ENCODE results near the gene PSMB8. TPM values are rescaled to one million over a fixed set of nuclear protein-coding genes. Genes with fewer than 3 reads are reported as not detected.

Gene PSMB8
- total and polyA plus RNA-seq, 2 of the 4 experiments (the other 2 are of a cell fraction) = 31.6 to 33.3 TPM

DNA sequence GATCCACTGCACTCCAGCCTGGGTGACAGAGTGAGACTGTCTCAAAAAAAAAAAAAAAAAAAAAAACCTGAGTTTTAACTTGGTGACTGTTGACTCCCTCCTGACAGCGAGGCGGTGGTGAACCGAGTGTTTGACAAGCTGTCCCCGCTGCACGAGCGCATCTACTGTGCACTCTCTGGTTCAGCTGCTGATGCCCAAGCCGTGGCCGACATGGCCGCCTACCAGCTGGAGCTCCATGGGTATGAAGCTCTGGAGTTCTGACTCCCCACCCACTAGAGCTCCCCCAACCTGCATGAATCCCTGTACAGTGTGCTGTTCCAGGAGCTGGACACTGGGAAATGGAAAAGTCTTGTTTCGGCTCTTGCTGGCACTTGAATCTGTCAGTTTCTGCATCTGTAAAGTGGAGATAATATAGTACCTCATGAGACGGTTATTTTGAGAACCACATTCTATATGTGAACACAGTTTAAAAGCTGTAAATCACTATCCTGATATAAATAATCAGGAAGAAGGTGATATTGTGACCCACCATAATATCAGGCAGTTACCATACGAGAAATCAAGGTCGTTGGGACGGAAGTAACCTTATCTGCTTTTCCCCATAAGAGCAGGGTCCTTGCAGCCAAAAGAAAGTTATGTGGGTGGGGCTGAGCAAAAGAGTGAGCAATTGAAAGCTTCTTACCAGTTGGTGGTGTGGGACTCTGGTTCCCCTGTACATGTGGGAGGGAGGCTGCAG, 13.5 kb upstream of the PSMB8 start:
- in situ Hi-C loops (cut with MboI; ENCODE audit: low sequenced_read_pairs) (no loop called here), dilution Hi-C loops (cut with HindIII; ENCODE audit: low sequenced_read_pairs, unreplicated experiment) (no loop called here), intact Hi-C loops (cut with micrococcal nuclease) (no loop called here)
- no peaks in the 10 kb centered on the region for H3K9me3 ChIP-seq (ENCODE audit: control insufficient read depth, insufficient read depth, low read length)
- no peak overlapping the region for H3K18ac ChIP-seq (ENCODE audit: low read depth, low read length)
- no peak for TF ChIP-seq RAD21 (IDR thresholded peaks at IDR 0.05; ENCODE audit: low read length)
- no peak for TF ChIP-seq NFE2L2 (IDR thresholded peaks at IDR 0.05; ENCODE audit: low read depth, low read length)
- no peak for TF ChIP-seq FOS (IDR thresholded peaks at IDR 0.05; ENCODE audit: low read depth, low read length)
- no peak for TF ChIP-seq BHLHE40 (IDR thresholded peaks at IDR 0.05; ENCODE audit: low read depth, low read length)
- no peak for TF ChIP-seq MAZ (IDR thresholded peaks at IDR 0.05; ENCODE audit: borderline replicate concordance, low read depth, low read length)
- no peak for TF ChIP-seq MAFK (IDR thresholded peaks at IDR 0.05; ENCODE audit: low read depth, low read length)
- TF ChIP-seq RCOR1 (IDR thresholded peaks at IDR 0.05; ENCODE audit: insufficient replicate concordance, low read length) = no peak
- no peak for TF ChIP-seq RFX5 (IDR thresholded peaks at IDR 0.05; ENCODE audit: low read depth, low read length)
- no peak for TF ChIP-seq MXI1 (IDR thresholded peaks at IDR 0.05; ENCODE audit: borderline replicate concordance, low read depth, low read length)
- TF ChIP-seq CTCF (conservative IDR thresholded peaks at IDR 0.05; ENCODE audit: low read depth, low read length) = no peak
- TF ChIP-seq CEBPB (IDR thresholded peaks at IDR 0.05; ENCODE audit: low read depth, low read length) = no peak
- no peak for TF ChIP-seq POLR2A (IDR thresholded peaks at IDR 0.05; ENCODE audit: low read depth, low read length)
- TF ChIP-seq SMC3 (IDR thresholded peaks at IDR 0.05; ENCODE audit: low read depth, low read length) = no peak
- TF ChIP-seq CHD1 (IDR thresholded peaks at IDR 0.05; ENCODE audit: low read depth, low read length) = no peak
- TF ChIP-seq, protein P1, sequence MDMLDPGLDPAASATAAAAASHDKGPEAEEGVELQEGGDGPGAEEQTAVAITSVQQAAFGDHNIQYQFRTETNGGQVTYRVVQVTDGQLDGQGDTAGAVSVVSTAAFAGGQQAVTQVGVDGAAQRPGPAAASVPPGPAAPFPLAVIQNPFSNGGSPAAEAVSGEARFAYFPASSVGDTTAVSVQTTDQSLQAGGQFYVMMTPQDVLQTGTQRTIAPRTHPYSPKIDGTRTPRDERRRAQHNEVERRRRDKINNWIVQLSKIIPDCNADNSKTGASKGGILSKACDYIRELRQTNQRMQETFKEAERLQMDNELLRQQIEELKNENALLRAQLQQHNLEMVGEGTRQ (IDR thresholded peaks at IDR 0.05; ENCODE audit: low read depth, low read length) = no peak
- no peak overlapping the region for H2BK15ac ChIP-seq (ENCODE audit: low read depth, low read length)
- H2BK120ac ChIP-seq (ENCODE audit: low read depth, low read length) = no peak overlapping the region
- H3K4me2 ChIP-seq (ENCODE audit: low read depth, low read length) = no peak overlapping the region
- no peak overlapping the region for H2AFZ ChIP-seq (replicated peaks; ENCODE audit: low read length, poor library complexity)
- no peak overlapping the region for H2AK9ac ChIP-seq (replicated peaks; ENCODE audit: low read depth, low read length, poor library complexity)
- no peak overlapping the region for H2BK5ac ChIP-seq (ENCODE audit: low read depth, low read length, poor library complexity, severe bottlenecking)
- H3K27me3 ChIP-seq (ENCODE audit: control insufficient read depth, insufficient read depth, low read length) = no peaks in the 10 kb centered on the region
- no peak overlapping the region for H2AK5ac ChIP-seq (ENCODE audit: low read depth, low read length)
- no peaks in the 10 kb centered on the region for H4K20me1 ChIP-seq (ENCODE audit: insufficient read depth, low read length)
- H3K56ac ChIP-seq (ENCODE audit: extremely low read depth, insufficient read depth, low read length) = no peak overlapping the region
- peaks cover 2 to 14% of the 10 kb centered on the region in 2 experiments for H3K79me1 ChIP-seq (ENCODE audit: low read depth in 1 of 2, low read length in 2 of 2)
- H3K4me3 ChIP-seq (ENCODE audit: insufficient read depth, low read depth, low read length) = no peak overlapping the region
- peaks cover 4% of the 10 kb centered on the region for H3K4me1 ChIP-seq (ENCODE audit: control insufficient read depth, insufficient read depth, low read length)
- no peak overlapping the region for H3K14ac ChIP-seq (replicated peaks; ENCODE audit: low read depth, low read length)
- H3K9ac ChIP-seq (ENCODE audit: low read depth, low read length) = no peak overlapping the region
- no peak overlapping the region for H4K5ac ChIP-seq (ENCODE audit: low read depth, low read length)
- POLR2A ChIA-PET (ENCODE audit: unreplicated experiment) = interaction anchor here (1.5 kb wide), 1 partner anchor 11 kb away, joined by 3 read pairs; no protein-coding TSS in a partner anchor
- H3K23ac ChIP-seq (ENCODE audit: low read depth, low read length) = no peak overlapping the region
- DNase-seq (no peak), ATAC-seq (ENCODE audit: low read depth) (no peak)
- H4K8ac ChIP-seq (ENCODE audit: low read depth in 2 of 2, low read length in 2 of 2) = no peak overlapping the region
- no peak overlapping the region for H3K27ac ChIP-seq (ENCODE audit: insufficient read depth, low read length)
- no peak overlapping the region for H3K4ac ChIP-seq (ENCODE audit: low read depth, low read length)
- no peaks in the 10 kb centered on the region for H3K9me1 ChIP-seq (ENCODE audit: insufficient read depth, low read length)
- WGBS, 2 experiments (ENCODE audit: extremely low coverage in 2 of 2, insufficient read length in 1 of 2) = no CpG with 5 or more reads among the region's 14 CpGs
- H3K36me3 ChIP-seq (ENCODE audit: control insufficient read depth, insufficient read depth, low read length) = no peaks in the 10 kb centered on the region; the same call in 1 of the 2 replicates
- H4K91ac ChIP-seq (ENCODE audit: insufficient read depth, low read depth, low read length) = no peak overlapping the region
- no peak overlapping the region for H2BK20ac ChIP-seq (ENCODE audit: low read depth, low read length)
- CTCF ChIA-PET = interaction anchor here (1.5 to 4.4 kb wide), 2 partner anchors 11 to 19 kb away, joined by 6 to 44 read pairs; partner anchors contain the start of gene TAP2
- no TSS peak for BruUV-seq (replicated peaks)

Measured in IMR-90 (cell line).